Ishikawa (cell line): ENCODE data around the gene DEK.

Experiments
- CEBPB ChIP-seq: IDR thresholded peaks from 2 replicates; pipeline ENCODE4 v1.6.1; 2012
- CREB1 ChIP-seq: IDR thresholded peaks from 2 replicates; pipeline ENCODE4 v1.6.1; 2012; ENCODE audit warnings: low read depth
- EGR1 ChIP-seq: IDR thresholded peaks from 2 replicates; pipeline ENCODE4 v1.6.1; 2012
- EP300 ChIP-seq: IDR thresholded peaks from 2 replicates; pipeline ENCODE4 v1.6.1; 2012; ENCODE audit warnings: borderline replicate concordance
- FOXM1 ChIP-seq: IDR thresholded peaks from 2 replicates; pipeline ENCODE4 v1.6.1; 2012; ENCODE audit warnings: low read depth, borderline replicate concordance
- MAX ChIP-seq: IDR thresholded peaks from 2 replicates; pipeline ENCODE4 v1.6.1; 2012
- NFIC ChIP-seq: IDR thresholded peaks from 2 replicates; pipeline ENCODE4 v1.6.1; 2012
- RAD21 ChIP-seq: IDR thresholded peaks from 2 replicates; pipeline ENCODE4 v1.6.1; 2012; ENCODE audit warnings: low read depth
- REST ChIP-seq: IDR thresholded peaks from 2 replicates; pipeline ENCODE4 v1.6.1; 2012; ENCODE audit warnings: low read depth, mild to moderate bottlenecking
- TAF1 ChIP-seq: IDR thresholded peaks from 2 replicates; pipeline ENCODE4 v1.6.1; 2012; ENCODE audit warnings: low read depth, mild to moderate bottlenecking
- TEAD4 ChIP-seq: IDR thresholded peaks from 2 replicates; pipeline ENCODE4 v1.6.1; 2012
- YY1 ChIP-seq: IDR thresholded peaks from 2 replicates; pipeline ENCODE4 v1.6.1; 2012; ENCODE audit warnings: low read depth
- ZBTB7A ChIP-seq: IDR thresholded peaks from 2 replicates; pipeline ENCODE4 v1.6.1; 2012; ENCODE audit warnings: low read depth

- no peak for TF ChIP-seq CEBPB
- TF ChIP-seq FOXM1: no peak
- no peak for TF ChIP-seq YY1
- TF ChIP-seq RAD21: no peak
- no peak for TF ChIP-seq ZBTB7A
- TF ChIP-seq REST: no peak
- TF ChIP-seq EGR1: no peak
- no peak for TF ChIP-seq NFIC
- no peak for TF ChIP-seq TEAD4
- TF ChIP-seq TAF1: no peak
- no peak for TF ChIP-seq CREB1
- TF ChIP-seq MAX: no peak
- no peak for TF ChIP-seq EP300
These were observed 2.5 kb downstream of the DEK start for GRCh38 chr6:18261877-18262276.
